Immature natural killer cell (primary cell): ENCODE measurements around the gene COQ10A. TPM values are rescaled to one million over a fixed set of nuclear protein-coding genes. Genes with fewer than 3 reads are reported as not detected.

Experiments used
- DNase-seq, 3 donors: peaks; one replicate each; pipeline ENCODE4 v3.0.0; 2022; ENCODE audit warnings: mixed read lengths in 1 of 3
- H3K27ac Mint-ChIP-seq, 6 donors: one replicate each; pipeline ENCODE4 v1.8.0; 2020; ENCODE audit warnings: mixed read lengths in 6 of 6, mild to moderate bottlenecking in 5 of 6, inconsistent platforms in 4 of 6, moderate library complexity in 3 of 6
- H3K27me3 Mint-ChIP-seq, 3 donors: one replicate each; pipeline ENCODE4 v1.8.0; 2020 to 2021; ENCODE audit warnings: low read depth in 3 of 3, mild to moderate bottlenecking in 3 of 3, mixed read lengths in 3 of 3, moderate library complexity in 3 of 3, inconsistent platforms in 1 of 3
- H3K36me3 Mint-ChIP-seq, 3 donors: one replicate each; pipeline ENCODE4 v1.8.0; 2020; ENCODE audit warnings: mixed read lengths in 3 of 3, inconsistent platforms in 2 of 3, mild to moderate bottlenecking in 2 of 3
- H3K4me1 Mint-ChIP-seq, 2 donors: one replicate each; pipeline ENCODE4 v1.8.0; 2020; ENCODE audit warnings: inconsistent platforms in 2 of 2, mild to moderate bottlenecking in 2 of 2, mixed read lengths in 2 of 2, moderate library complexity in 1 of 2
- H3K4me3 Mint-ChIP-seq, 5 donors: one replicate each; pipeline ENCODE4 v1.8.0; 2020; ENCODE audit warnings: mild to moderate bottlenecking in 5 of 5, mixed read lengths in 5 of 5, inconsistent platforms in 3 of 5, moderate library complexity in 3 of 5
- H3K9me3 Mint-ChIP-seq, 6 donors: one replicate each; pipeline ENCODE4 v1.8.0; 2020; ENCODE audit warnings: mild to moderate bottlenecking in 6 of 6, mixed read lengths in 6 of 6, inconsistent platforms in 4 of 6, moderate library complexity in 3 of 6
- polyA plus RNA-seq, 3 donors: library from polyadenylated mRNA; unstranded; fragments of 300-500 nt; fragmentation: Illumina TruSeq; gene quantifications; one replicate each; pipeline ENCODE4 v1.2.3, GENCODE V29; 2021

COQ10A gene
- polyA plus RNA-seq, 3 donors from 2014 or later: 12.0 to 18.6 (median 18.3) TPM

DNA sequence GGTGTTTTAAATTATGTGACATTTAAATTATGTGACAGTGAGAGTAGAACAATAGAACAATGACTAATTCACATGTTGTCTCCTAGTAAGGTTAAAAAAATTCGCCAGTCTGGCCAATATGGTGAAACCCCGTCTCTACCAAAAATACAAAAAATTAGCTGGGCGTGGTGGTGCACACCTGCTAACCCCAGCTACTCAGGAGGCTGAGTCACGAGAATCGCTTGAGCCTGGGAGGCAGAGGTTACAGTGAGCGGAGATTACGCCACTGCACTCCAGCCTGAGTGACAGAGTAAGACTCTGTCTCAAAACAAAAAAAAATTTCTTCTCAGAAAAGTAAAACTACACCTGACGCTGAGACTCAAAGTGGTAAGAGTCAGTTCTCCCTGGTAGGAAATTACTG lies 30.7 kb downstream of the COQ10A start:
- Mint-ChIP-seq H3K4me1 (peaks cover 56 to 77% of the 10 kb centered on the region in 2 donors), H3K27ac (peak overlapping the region in 1 of 6 donors; percentile 50), H3K36me3 (no peaks in the 10 kb centered on the region), H3K27me3 (peaks cover 0 to 3% (median 3%) of the 10 kb centered on the region in 3 donors), H3K9me3 (no peaks in the 10 kb centered on the region), H3K4me3 (peak overlapping the region in 1 of 5 donors; percentile 94)
- DNase-seq: no peak

DNA sequence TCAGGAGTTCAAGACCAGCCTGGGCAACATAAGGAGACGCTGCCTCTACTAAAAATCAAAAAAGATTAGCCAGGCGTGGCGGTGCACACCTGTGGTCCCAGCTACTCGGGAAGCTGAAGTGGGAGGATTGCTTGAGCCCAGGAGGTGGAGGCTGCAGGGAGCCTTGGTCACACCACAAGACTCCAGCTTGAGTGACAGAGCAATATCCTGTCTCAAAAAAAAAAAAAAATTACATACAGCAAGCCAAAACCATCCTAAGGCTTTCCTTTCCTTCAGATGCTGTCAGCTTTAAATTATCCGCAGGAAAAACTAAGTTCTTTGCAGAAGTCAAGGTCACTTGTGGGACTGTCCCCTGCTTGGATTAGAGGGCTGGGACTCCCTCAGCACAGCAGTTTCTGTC lies 32.1 kb downstream of the COQ10A start:
- Mint-ChIP-seq H3K27me3 (peaks cover 0 to 3% (median 2%) of the 10 kb centered on the region in 3 donors), H3K4me1 (peaks cover 51 to 70% of the 10 kb centered on the region in 2 donors), H3K27ac (peak overlapping the region; percentile 94 to 99 (median 98)), H3K9me3 (no peaks in the 10 kb centered on the region), H3K4me3 (peak overlapping the region; percentile 94 to 96 (median 94)), H3K36me3 (no peaks in the 10 kb centered on the region)
- DNase-seq: no peak

DNA sequence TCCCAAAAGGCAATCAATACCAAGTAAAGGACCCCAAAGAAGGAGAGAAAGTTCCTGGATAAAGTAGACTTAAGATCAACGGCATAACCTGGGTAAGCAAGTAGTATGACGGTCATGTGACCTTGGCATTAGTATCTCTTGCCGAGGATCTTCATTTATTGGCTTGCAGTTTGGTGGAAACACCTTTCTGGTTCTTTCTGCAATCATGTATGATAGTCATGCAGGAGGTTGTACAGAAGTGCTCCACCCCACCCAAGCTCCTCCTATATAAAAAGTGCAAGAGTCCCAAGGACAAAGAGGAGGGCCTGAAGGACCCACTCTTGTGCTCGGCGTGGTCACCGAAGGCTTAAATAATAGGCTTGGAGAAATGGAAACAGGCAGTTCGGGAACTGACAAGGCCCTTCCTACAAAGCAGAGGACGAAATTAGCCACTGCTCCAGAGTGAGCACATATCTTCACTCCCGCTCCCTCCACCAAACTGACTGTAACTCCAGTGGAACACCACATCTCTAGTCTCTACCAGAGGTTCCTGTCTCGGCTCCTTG lies 32.6 kb downstream of the COQ10A start:
- peak overlapping the region; percentile 94 to 99 (median 98) for H3K27ac Mint-ChIP-seq
- H3K9me3 Mint-ChIP-seq: no peaks in the 10 kb centered on the region

DNA sequence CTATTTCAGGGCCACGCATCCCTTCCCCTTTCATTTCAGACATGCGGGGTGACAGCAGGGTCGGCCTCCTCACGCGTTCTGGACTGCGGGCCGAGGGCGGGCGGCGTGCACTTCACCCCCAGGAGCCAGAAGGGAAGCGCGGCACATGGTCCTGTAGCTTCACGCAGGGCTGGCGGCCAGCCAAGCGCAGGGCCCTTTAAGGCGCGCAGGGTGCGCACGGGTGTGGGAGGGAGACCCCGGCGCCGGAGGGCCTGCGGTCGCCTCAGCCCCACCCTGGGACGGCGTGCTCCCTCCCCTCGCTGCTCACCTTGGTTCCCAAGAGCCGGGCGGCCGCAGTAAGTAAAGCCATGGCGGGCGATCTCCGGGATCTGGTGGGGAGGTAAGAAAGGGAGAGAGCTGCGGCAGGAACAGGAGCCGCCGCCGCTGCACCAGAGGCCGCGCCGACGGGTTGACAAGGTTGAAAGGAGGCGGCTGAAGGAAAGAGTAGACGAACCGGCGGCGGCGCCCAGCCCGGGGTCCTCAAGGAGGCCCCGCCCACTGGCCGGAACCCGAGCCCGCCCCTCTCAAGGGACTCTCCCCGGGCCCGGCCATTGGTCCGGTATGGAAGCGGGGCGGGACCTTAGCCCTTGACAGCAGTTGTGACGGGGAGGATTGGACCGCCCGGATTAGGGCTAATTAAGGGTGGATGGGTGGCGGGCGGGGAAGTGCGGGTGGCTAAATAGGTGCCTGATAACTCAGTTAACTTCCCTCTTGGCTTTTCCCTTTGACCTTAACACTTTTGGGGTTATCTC lies 33.3 kb downstream of the COQ10A start, which contains the start of gene CS:
TSS of gene CS (minus strand) at position 478 of the 791 bp plus-strand sequence. CDS start at position 349, 129 bp downstream.
- Mint-ChIP-seq H3K27me3 (peaks cover 0 to 3% (median 2%) of the 10 kb centered on the region in 3 donors), H3K27ac (peak within 1 kb of the TSS; percentile 98 to 99 (median 98)), H3K4me3 (peak within 1 kb of the TSS; percentile 94 to 96 (median 94)), H3K36me3 (no peaks in the 10 kb centered on the region), H3K4me1 (peaks cover 48 to 65% of the 10 kb centered on the region in 2 donors), H3K9me3 (no peaks in the 10 kb centered on the region)
- DNase-seq: peak; percentile 99

More for the DNA sequence above, 32.6 kb downstream of the COQ10A start:
- H3K4me1 Mint-ChIP-seq: peaks cover 48 to 65% of the 10 kb centered on the region in 2 donors
- peak overlapping the region; percentile 94 to 96 (median 94) for H3K4me3 Mint-ChIP-seq
- no peaks in the 10 kb centered on the region for H3K36me3 Mint-ChIP-seq
- DNase-seq: peak in 1 of 3 donors; percentile 14
- peaks cover 0 to 3% (median 2%) of the 10 kb centered on the region in 3 donors for H3K27me3 Mint-ChIP-seq

DNA sequence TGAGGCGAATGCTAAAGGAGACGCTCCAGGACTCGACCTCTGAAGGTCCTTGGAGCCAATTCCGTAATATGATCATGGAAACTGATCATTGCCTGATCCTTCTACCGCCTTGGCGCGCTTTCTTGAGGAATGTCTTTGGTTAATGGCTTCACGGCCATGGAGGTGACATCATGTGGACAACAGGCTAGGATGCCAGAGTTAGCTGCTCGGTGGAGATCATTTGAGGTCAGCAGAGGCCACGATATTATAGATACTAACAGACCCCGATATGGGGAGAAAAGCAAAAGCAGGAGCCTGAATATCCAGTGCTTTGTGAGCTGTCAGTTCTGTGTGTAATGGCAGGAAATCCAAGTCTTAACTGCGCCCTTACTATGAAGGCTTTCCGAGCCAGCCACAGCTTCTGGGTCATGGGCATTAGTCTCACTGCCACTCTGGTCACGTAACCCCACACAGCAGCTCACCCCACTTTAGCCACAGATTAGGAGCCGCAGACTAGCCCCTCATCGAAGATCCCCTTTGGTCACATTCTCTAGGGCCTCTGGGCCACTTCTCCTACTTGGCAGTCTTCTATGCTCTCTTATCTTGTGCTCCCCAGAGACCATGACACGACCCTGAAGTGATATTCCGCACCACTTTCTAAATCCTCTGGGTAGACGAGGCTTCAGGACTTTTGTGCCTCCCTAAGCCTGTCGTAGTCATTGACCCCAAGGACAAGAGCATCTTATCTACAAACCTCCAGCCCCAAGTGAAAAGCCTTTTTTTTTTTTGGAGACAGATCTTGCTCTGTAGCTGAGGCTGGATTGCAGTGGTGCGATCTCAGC lies 34.1 kb downstream of the COQ10A start:
- H3K27ac Mint-ChIP-seq: peak overlapping the region; percentile 98 to 99 (median 98)
- DNase-seq: no peak
- no peaks in the 10 kb centered on the region for H3K9me3 Mint-ChIP-seq
- H3K36me3 Mint-ChIP-seq: no peaks in the 10 kb centered on the region
- H3K4me3 Mint-ChIP-seq: peak overlapping the region; percentile 94 to 96 (median 94)
- peaks cover 0 to 3% (median 2%) of the 10 kb centered on the region in 3 donors for H3K27me3 Mint-ChIP-seq
- H3K4me1 Mint-ChIP-seq: peaks cover 48 to 65% of the 10 kb centered on the region in 2 donors

DNA sequence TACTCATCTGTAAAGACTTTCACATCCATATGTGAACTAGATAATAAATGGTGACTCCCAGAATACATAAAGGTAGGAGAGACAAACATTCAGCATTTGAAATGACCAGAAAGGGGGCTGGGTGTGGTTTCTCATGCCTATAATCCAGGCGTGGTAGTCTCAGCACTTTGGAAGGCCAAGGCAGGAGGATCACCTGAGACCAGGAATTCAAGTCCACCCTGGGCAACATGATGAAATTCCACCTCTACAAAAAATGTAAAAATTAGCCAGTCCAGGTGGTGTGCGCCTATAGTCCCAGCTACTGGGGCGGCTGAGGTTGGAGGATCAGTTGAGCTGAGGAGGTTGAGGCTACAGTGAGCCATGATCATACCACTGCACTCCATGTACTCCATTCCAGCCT lies 37.5 kb downstream of the COQ10A start:
- Mint-ChIP-seq H3K4me1 (peaks cover 21 to 32% of the 10 kb centered on the region in 2 donors), H3K27ac (no peak overlapping the region), H3K4me3 (no peak overlapping the region), H3K27me3 (peaks cover 0 to 3% (median 2%) of the 10 kb centered on the region in 3 donors), H3K36me3 (peaks cover 0 to 6% (median 4%) of the 10 kb centered on the region in 3 donors), H3K9me3 (no peaks in the 10 kb centered on the region)
- no peak for DNase-seq

DNA sequence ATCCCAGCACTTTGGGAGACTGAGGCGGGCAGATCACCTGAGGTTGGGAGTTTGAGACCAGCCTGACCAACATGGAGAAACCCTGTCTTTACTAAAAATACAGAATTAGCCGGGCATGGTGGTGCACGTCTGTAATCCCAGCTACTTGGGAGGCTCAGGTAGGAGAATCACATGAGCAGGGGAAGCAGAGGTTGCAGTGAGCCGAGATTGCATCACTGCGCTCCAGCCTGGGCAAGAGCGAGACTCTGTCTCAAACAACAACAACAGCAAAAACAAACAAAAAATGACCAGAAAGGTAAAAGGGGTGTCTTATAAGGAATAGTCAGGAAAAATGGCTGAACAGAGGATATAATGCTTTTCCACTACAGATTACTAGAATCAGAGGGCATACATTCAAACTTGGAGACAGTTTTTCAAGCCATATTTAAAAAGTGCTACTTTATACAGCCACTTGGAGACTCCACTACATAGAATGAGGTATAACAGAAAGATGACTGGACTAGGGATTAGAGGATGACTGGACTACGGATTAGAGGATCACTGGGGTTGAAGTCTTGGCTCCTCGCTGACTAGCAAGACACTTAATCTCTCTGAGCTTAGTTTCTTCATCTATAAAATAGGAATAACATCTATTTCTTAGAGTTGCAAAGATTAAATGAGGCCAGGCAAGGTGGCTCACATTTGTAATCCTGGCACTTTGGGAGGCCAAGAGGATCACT lies 38.3 kb downstream of the COQ10A start:
- Mint-ChIP-seq H3K4me1 (peaks cover 15 to 25% of the 10 kb centered on the region in 2 donors), H3K27ac (peak overlapping the region in 1 of 6 donors; percentile 13), H3K9me3 (no peaks in the 10 kb centered on the region), H3K27me3 (peaks cover 0 to 3% (median 1%) of the 10 kb centered on the region in 3 donors), H3K36me3 (peaks cover 3 to 8% (median 4%) of the 10 kb centered on the region in 3 donors), H3K4me3 (no peak overlapping the region)
- DNase-seq: no peak

DNA sequence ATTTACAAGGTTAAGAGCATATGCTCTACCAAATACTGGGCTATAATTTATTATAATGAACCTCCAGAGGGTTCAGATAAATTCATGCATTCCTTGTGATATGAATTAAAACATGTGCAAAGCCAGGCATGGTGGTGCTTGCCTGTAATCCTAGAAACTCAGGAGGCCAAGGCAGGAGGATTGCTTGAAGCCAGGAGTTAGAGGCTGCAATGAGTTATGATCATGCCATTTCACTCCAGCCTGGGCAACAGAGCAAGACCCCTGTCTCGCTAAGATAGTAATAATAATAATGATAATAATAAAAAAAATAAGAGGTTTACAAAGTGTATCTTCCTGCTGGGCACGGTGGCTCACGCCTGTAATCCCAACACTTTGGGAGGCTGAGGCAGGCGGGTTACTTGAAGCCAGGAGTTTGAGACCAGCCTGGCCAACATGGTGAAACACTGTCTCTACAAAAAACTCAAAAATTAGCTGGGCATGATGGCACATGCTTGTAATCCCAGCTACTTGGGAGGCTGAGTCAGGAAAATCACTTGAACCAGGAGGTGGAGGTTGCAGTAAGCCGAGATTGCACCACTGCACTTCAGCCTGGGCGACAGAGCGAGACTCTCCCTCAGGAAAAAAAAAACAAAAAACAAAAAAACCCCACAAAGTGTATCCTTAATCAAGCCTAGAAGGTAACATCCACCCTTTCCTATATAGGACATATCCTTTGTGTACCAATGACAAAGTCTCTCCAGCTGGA lies 40.7 kb downstream of the COQ10A start:
- DNase-seq: no peak
- Mint-ChIP-seq H3K27ac (no peak overlapping the region), H3K36me3 (peaks cover 4 to 10% (median 5%) of the 10 kb centered on the region in 3 donors), H3K27me3 (no peaks in the 10 kb centered on the region), H3K4me3 (no peak overlapping the region), H3K9me3 (no peaks in the 10 kb centered on the region), H3K4me1 (peaks cover under 1 to 2% of the 10 kb centered on the region in 2 donors)

DNA sequence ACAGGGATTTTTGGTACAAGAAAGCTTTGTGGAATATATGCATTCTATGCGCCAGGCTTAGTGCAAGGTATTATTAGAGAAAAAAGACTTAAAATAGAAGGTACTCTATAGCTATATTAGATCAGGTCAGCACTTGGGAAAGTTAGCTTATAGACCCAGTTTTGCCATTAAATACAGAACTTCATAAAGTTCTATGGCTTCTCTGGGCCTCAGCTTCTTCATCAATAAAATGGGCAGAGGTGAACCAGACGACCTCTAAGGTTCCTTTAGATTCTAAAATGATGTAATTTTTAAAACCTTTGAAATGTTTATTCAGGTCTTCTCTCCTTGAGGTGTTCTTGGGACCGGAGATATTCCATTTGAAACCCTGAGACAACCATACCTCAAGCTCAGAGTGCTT lies 42.0 kb downstream of the COQ10A start:
- Mint-ChIP-seq H3K4me3 (no peak overlapping the region), H3K9me3 (no peaks in the 10 kb centered on the region), H3K4me1 (no peaks in the 10 kb centered on the region), H3K27ac (no peak overlapping the region), H3K27me3 (no peaks in the 10 kb centered on the region), H3K36me3 (peaks cover 4 to 10% (median 5%) of the 10 kb centered on the region in 3 donors)
- DNase-seq: no peak

DNA sequence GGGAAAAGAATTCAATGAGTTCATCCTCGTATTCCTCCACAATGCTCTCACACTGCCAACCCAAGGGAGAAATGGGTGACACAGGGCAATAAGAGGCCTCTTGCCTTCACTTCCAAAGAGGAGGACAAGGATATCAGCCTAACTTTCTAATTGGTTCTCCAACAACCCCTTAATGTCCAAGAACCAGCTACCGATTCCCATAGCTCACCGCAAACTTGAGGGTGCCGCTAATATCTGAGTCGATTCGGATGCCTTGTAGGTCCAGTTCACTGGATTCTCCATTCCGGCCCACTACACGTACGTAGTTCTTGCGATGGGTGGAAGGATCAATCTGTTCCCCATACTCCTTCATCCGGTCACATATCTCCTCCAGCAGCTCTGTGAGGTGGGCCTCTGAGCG lies 44.3 kb downstream of the COQ10A start:
- Mint-ChIP-seq H3K9me3 (no peaks in the 10 kb centered on the region), H3K4me1 (peaks cover 15 to 18% of the 10 kb centered on the region in 2 donors), H3K36me3 (peaks cover 4 to 10% (median 5%) of the 10 kb centered on the region in 3 donors), H3K27me3 (peaks cover 0 to 4% (median 0%) of the 10 kb centered on the region in 3 donors), H3K27ac (no peak overlapping the region), H3K4me3 (no peak overlapping the region)
- no peak for DNase-seq

DNA sequence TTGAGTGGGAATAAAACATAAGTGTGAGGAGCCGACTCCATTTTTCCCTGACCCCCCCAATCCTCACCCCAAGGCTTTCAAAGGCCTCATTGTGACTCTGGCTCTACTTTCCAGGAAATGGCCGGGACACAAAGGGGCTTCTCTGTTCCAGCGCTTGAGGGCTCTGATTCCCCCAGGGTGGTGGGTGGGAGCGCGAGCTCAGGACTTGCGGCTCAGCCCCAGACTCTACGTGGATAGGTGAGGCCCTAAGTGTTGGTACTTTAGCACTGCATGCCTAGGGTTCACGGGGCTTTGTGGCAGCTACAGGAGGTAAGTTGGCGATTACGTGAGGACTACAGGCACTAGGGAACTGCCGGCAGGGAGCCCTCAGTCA lies 48.5 kb downstream of the COQ10A start:
- Mint-ChIP-seq H3K27ac (peak overlapping the region; percentile 96 to 99 (median 98)), H3K4me3 (peak overlapping the region; percentile 97 to 98 (median 98)), H3K36me3 (peaks cover 3 to 10% (median 4%) of the 10 kb centered on the region in 3 donors), H3K4me1 (peaks cover 20 to 24% of the 10 kb centered on the region in 2 donors), H3K9me3 (no peaks in the 10 kb centered on the region), H3K27me3 (peaks cover 0 to 4% (median 0%) of the 10 kb centered on the region in 3 donors)
- no peak for DNase-seq

DNA sequence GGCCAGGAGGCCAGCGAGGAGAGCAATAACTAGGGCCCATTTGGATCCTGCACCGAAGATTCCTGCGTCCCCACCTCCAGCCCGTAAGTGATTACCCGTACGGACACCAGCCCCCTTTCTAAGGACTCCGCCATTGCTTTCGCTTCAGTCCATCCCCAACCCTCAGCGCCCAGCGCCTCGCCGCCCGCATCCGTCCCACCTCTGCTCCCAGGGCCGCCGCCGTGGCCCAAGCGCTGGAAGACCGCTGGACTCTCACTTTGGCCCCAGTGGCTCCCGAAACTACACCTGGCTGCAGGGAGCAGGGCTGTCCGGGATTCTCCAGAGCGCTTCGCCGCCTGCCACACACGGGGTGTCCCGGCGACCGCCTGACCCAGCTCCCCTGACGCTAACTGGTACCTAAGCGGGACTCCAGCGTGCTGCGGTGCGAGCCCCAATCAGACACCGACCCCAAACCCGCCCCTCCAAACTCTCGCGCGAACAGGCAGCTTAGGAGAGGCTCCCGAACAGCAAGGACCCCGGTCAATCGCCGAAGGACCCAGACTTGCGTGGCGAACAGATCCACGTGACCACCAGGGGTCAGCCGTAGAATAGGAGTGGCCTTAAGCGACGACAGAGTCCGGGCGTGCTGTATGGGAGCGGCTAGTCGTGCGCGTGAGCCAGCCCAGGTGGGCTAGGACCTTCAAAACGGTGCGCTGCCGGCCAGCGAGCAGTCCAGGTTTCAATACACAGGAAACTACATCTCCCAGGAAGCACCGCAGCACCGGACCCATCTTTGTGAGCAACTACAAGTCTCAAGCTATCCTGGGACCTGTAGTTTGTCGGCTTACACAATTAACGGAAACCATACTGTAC lies 49.1 kb downstream of the COQ10A start, which contains the start of gene CNPY2:
TSS of gene CNPY2 (minus strand) at position 367 of the 852 bp plus-strand sequence. CDS start 771 bp downstream, outside the sequence.
- H3K36me3 Mint-ChIP-seq: peaks cover 3 to 10% (median 4%) of the 10 kb centered on the region in 3 donors
- H3K27ac Mint-ChIP-seq: peak within 1 kb of the TSS; percentile 96 to 99 (median 98)
- H3K4me1 Mint-ChIP-seq: peaks cover 20 to 24% of the 10 kb centered on the region in 2 donors
- peak; percentile 94 to 96 (median 95) for DNase-seq
- H3K9me3 Mint-ChIP-seq: no peaks in the 10 kb centered on the region
- H3K4me3 Mint-ChIP-seq: peak within 1 kb of the TSS; percentile 97 to 98 (median 98)
- H3K27me3 Mint-ChIP-seq: peaks cover 0 to 4% (median 0%) of the 10 kb centered on the region in 3 donors
